HG02981 (cell line): ENCODE data around the gene PIGR.
"Not testable (repeated sequence)": the region's sequence is repeated elsewhere in the genome, so short reads cannot be mapped to it uniquely, and the experiment has no call there.

Experiments
- ATAC-seq: cut with Tn5 transposase; IDR thresholded peaks from one replicate; pipeline ENCODE4 v1.9.1; 2021; ENCODE audit warnings: mild to moderate bottlenecking, moderate library complexity; ENCODE audit not compliant: unreplicated experiment

Gene PIGR

GRCh38 chr1:206935491-206936067, 10.7 kb downstream of the PIGR start:
- ATAC-seq = no peak

- no peak for ATAC-seq
Observed at GRCh38 chr1:206933333-206933945, 12.8 kb downstream of the PIGR start.

- no peak for ATAC-seq
Observed at GRCh38 chr1:206932177-206932576, 14.1 kb downstream of the PIGR start.

GRCh38 chr1:206931709-206932108, 14.6 kb downstream of the PIGR start:
- ATAC-seq = no peak

- ATAC-seq = peak; percentile 72
Observed at GRCh38 chr1:206930210-206930798, 16.0 kb downstream of the PIGR start.

GRCh38 chr1:206929524-206929923, 16.7 kb downstream of the PIGR start:
- no peak for ATAC-seq

GRCh38 chr1:206926286-206926685, 20.0 kb downstream of the PIGR start:
- no peak for ATAC-seq

- ATAC-seq = peak; percentile 66
Observed at GRCh38 chr1:206925106-206925736, 21.0 kb downstream of the PIGR start.

GRCh38 chr1:206924592-206925105, 21.6 kb downstream of the PIGR start:
- peak; percentile 16 for ATAC-seq

GRCh38 chr1:206923961-206924557, 22.2 kb downstream of the PIGR start:
- not testable (repeated sequence) for ATAC-seq

- ATAC-seq = peak; percentile 46
Observed at GRCh38 chr1:206923009-206923960, 23.0 kb downstream of the PIGR start.

GRCh38 chr1:206922524-206922923, 23.7 kb downstream of the PIGR start:
- no peak for ATAC-seq

- no peak for ATAC-seq
Observed at GRCh38 chr1:206921772-206922265, 24.4 kb downstream of the PIGR start, which contains the start of gene FCMR. TSS of gene FCMR (minus strand) at chr1:206921941. CDS start at chr1:206921854, 87 bp downstream.

- ATAC-seq = no peak
Observed at GRCh38 chr1:206918076-206918475, 28.2 kb downstream of the PIGR start.

- ATAC-seq = no peak
Observed at GRCh38 chr1:206916000-206916709, 30.1 kb downstream of the PIGR start.

GRCh38 chr1:206915030-206915735, 31.1 kb downstream of the PIGR start:
- ATAC-seq = no peak

- ATAC-seq = no peak
Observed at GRCh38 chr1:206913766-206914537, 32.3 kb downstream of the PIGR start.
